ENCODE data around the gene SUMF2.
"Not testable (repeated sequence)": the region's sequence is repeated elsewhere in the genome, so short reads cannot be mapped to it uniquely, and the experiment has no call there.

SUMF2 gene

DNA sequence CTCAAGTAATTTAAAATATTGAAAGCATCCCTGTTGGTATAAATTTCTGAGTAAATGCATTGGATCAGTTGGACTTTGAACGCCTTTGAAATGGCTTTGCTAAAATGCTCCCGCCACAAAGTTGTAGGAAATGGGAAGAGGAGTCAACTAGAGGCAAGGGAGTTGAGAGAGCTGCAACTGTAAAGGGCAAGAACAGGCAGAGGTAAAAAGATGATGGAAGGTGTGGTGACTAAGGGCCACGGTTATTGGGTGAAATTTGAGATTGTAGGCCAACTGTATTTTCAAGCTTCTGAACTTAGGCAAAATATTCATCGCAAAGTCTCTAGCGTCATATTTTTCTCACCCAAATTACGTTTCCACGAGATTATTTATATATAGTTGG is 595 bp upstream of the SUMF2 start:
- DNase-seq, result no peak

GRCh38 chr7:56066376-56066775 is 2.3 kb downstream of the SUMF2 start:
- not testable (repeated sequence) for DNase-seq

DNA sequence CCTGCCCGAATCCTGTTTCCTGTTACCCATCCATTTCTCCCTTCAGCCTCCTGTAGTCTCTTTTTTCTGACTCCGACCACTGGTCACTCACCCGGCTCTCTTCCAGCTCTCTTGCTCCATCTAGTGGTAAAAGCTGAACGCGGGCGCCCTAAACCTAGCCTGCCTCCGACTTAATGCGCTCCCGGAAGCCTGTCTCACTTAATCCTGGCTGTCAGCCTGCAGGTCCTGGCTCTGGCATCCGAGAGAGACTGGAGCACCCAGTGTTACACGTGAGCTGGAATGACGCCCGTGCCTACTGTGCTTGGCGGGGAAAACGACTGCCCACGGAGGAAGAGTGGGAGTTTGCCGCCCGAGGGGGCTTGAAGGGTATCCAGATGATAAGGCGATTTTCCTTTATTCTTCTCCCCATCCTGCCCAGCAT is 10.3 kb downstream of the SUMF2 start:
- DNase-seq, result peak; percentile 74

- no peak for DNase-seq
Measured at GRCh38 chr7:56077681-56078080, 13.6 kb downstream of the SUMF2 start.

GRCh38 chr7:56078196-56078595 is 14.1 kb downstream of the SUMF2 start:
- no peak for DNase-seq

- no peak for DNase-seq
Measured at GRCh38 chr7:56079450-56080185, 15.5 kb downstream of the SUMF2 start.

DNA sequence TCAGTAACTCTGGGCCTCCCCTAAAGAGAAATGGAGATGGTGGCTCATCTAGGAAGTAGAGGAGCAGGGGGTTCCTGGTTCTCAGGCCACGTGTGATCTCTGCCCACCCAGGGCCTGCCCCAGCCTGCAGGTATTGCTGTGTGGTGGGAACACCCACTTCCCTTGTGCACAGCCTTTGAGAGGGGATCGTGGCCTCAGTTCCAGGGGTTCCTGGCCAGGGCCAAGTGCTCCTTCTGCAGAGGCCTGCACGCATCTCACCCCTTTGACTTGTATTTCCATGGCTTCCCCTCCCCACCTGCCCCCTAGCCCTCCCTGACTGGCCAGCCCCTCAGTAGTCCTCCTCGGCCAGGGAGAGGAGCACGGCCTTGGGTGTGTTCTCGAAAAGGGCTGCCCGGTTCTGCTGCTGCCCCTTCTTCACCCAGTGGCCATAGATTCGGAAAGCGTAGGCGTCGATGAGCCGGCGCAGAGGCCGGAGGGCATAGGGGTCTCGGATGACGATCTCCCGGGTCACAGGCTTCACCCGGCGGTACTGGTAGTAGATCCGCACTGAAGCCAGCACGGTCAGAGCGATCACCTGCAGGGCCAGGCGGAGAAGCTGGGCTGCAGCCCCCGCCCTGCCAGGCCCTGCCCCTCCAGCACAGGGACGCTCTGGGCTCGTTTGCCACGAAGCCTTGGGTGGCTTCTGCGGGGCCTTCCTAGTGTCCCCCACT is 16.8 kb downstream of the SUMF2 start:
- DNase-seq, result not testable (repeated sequence)

- no peak for DNase-seq
Measured at GRCh38 chr7:56081626-56082340, 17.7 kb downstream of the SUMF2 start.

DNA sequence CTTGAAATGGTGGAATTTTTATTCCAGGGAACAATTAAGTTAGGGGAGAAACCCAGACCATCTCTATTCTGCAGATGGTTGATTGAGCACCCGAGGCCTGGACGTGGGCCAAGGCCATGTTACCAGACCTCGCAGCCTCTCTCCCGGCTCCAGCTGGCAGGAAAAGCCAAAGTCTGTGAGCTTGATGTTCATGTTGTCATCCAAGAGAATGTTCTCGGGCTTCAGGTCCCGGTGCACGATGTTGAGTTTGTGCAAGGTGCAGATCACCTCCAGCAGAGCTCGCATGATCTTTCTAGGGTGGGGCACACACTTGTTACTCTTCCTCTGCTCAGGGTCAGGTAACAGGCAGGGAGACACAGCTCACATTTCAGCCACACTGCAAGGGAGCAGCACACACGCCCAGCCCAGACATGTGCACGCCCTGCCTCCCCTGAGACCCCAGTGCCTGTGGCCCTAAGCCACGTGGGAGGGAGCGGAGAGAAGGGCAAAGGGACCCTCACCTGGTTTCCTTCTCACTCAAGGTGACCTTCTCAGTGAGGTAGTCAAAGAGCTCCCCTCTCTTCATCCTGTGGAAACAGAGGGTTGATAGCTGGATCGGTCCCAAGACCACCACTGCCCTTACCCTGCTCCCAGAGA is 19.2 kb downstream of the SUMF2 start:
- DNase-seq, result no peak

- no peak for DNase-seq
Measured at GRCh38 chr7:56086761-56087160, 22.7 kb downstream of the SUMF2 start.

DNA sequence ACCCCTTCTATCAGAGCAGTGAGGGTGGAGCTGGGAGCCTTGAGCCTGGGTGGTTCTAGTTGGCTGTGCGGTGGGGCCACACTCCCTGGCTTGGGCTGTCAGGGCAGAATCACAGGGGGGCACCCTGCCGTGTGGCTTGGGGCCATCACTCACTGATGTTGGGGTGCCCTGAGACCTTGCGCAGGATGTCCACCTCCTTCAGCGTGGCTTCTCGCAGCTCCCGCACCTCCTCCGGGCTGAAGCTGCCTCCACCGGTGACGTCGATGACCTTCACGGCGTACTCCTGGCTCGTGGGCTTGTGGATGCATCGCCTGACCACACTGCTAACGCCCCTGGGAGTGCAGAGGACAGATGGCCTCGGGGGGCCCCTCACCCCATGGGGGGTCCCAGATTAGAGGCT is 23.4 kb downstream of the SUMF2 start:
- no peak for DNase-seq

- DNase-seq, result no peak
Measured at GRCh38 chr7:56091591-56091990, 27.5 kb downstream of the SUMF2 start.

DNA sequence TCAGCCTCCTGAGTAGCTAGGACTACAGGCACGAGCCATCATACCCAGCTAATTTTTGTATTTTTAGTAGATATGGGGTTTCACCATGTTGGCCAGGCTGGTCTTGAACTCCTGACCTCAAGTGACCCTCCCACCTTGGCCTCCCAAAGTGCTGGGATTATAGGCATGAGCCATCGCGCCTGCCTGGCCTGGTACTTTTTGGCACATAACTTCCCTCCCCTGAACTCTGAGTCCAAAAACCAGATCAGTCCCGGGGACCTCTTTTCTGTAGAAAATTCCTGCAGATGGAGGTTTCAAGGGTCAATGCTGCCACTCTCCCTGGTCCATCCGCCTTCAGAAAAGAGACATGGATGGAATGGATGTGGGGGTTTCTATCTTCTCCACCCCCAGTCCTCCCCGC is 28.3 kb downstream of the SUMF2 start:
- not testable (repeated sequence) for DNase-seq

GRCh38 chr7:56092789-56093531 is 28.9 kb downstream of the SUMF2 start, which contains the start of gene PHKG1:
Gene PHKG1 (minus strand): TSS chr7:56092952. CDS start chr7:56088941, 4,011 bp downstream.
- DNase-seq, result no peak

DNA sequence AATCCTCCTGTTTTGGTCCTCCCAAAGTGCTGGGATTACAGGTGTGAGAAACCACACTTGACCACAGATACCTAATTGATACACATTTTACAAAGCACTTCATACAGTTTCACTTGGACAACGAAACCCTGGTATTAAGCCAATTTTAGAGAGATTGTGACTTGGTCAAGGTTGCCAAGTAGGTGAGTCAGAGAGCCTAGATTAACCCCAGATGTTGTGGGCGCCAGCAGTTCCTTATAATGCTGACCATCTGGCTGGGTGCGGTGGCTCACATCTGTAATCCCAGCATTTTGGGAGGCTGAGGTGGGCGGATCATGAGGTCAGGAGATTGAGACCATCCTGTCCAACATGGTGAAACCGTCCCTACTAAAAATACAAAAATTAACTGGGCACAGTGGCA is 33.6 kb downstream of the SUMF2 start:
- no peak for DNase-seq

- DNase-seq, result not testable (repeated sequence)
Measured at GRCh38 chr7:56098187-56099008, 34.3 kb downstream of the SUMF2 start.

DNA sequence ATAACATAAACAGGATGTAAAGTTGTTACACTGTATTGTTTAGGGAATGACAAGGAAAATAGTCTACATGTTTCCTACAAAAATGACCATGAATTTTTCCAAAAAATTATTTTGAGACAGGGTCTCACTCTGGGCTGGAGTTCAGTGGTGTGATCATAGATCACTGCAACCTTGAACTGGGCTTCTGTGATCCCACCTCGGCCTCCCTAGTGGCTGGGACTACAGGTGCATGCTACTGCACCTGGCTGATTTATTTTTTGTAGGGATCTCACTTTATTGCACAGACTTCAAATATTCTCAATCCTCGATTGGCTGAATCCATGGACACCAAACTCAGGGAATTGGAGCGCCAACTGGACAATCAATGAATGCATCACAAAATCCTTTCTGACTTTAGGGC is 35.6 kb downstream of the SUMF2 start:
- DNase-seq, result no peak

DNA sequence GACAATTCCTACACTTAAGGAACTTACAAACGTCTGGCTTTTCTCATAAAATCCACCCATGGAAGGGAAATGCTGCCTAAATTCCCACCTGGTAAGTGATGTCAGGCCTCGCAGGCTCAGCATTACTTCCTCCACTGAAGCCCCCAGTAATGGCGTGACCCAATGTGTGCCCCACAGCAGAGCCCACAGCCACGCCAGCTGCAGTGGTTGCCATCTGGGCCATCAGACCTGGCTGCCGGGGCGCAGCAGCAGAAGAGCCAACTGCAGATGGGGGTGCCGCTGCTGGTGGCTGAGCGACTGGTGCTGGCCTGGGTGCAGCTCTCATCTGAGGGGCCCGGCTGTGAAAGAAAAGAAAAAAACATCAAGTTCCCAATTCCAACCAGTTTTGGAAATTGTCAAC is 40.1 kb downstream of the SUMF2 start:
- not testable (repeated sequence) for DNase-seq

- peak; percentile 53 for DNase-seq
Measured at GRCh38 chr7:56105508-56105907, 41.4 kb downstream of the SUMF2 start.

- DNase-seq, result peak; percentile 96
Measured at GRCh38 chr7:56106108-56107073, 42.3 kb downstream of the SUMF2 start, which contains the start of gene CHCHD2. Gene CHCHD2 (minus strand): TSS chr7:56106476. CDS start chr7:56106413, 63 bp downstream.
